Type B pancreatic cell (in vitro differentiated cells): Measurements from ENCODE around the gene GCC1. TPM values are rescaled to one million over a fixed set of nuclear protein-coding genes. Genes with fewer than 3 reads are reported as not detected.

ENCODE experiments used
- DNase-seq: peaks from one replicate; pipeline ENCODE4 v3.0.0; 2021; ENCODE audit warnings: mixed read lengths; ENCODE audit not compliant: unreplicated experiment; ENCODE audit errors: extremely low spot score
- H3K27ac Mint-ChIP-seq: 2 replicates; pipeline ENCODE4 v1.8.0; 2021; ENCODE audit warnings: mild to moderate bottlenecking, mixed read lengths
- H3K27me3 Mint-ChIP-seq: 2 replicates; pipeline ENCODE4 v1.8.0; 2021; ENCODE audit warnings: mixed read lengths
- H3K36me3 Mint-ChIP-seq: 2 replicates; pipeline ENCODE4 v1.8.0; 2021; ENCODE audit warnings: mixed read lengths
- H3K4me1 Mint-ChIP-seq: one replicate; pipeline ENCODE4 v1.8.0; 2021; ENCODE audit warnings: mixed read lengths; ENCODE audit not compliant: unreplicated experiment
- H3K4me3 Mint-ChIP-seq: 2 replicates; pipeline ENCODE4 v1.8.0; 2021; ENCODE audit warnings: mild to moderate bottlenecking, mixed read lengths
- H3K9me3 Mint-ChIP-seq: 2 replicates; pipeline ENCODE4 v1.8.0; 2021; ENCODE audit warnings: mixed read lengths
- CTCF ChIP-seq: fragments of 200-600 bp; sonication (generic); conservative IDR thresholded peaks from 2 replicates; pipeline ENCODE4 v1.5.0; 2021; ENCODE audit warnings: antibody characterized with exemption, mild to moderate bottlenecking
- total RNA-seq: library from RNA; stranded (reverse); gene quantifications from 2 replicates; pipeline ENCODE4 v1.2.1, GENCODE V29; 2021; ENCODE audit warnings: low replicate concordance

The GCC1 gene
- total RNA-seq, 1 donor from 2014 or later, result 15.6 TPM

GRCh38 chr7:127588697-127589482 is 3.5 kb upstream of the GCC1 start:
- Mint-ChIP-seq H3K4me1 (peaks cover 20% of the 10 kb centered on the region), H3K27ac (peak overlapping the region; percentile 94), H3K4me3 (peak overlapping the region; percentile 97), H3K9me3 (no peaks in the 10 kb centered on the region), H3K27me3 (no peaks in the 10 kb centered on the region), H3K36me3 (peaks cover 10% of the 10 kb centered on the region)
- TF ChIP-seq CTCF, result peak; percentile 59
- DNase-seq, result no peak

GRCh38 chr7:127588019-127588696 is 2.8 kb upstream of the GCC1 start, which contains the start of gene ARF5:
Gene ARF5, plus strand, starts transcription at chr7:127588411. Its CDS starts 88 bp downstream, at chr7:127588499.
- H3K27me3 Mint-ChIP-seq, result no peaks in the 10 kb centered on the region
- peaks cover 27% of the 10 kb centered on the region for H3K4me1 Mint-ChIP-seq
- H3K27ac Mint-ChIP-seq, result peak within 1 kb of the TSS; percentile 94
- H3K9me3 Mint-ChIP-seq, result no peaks in the 10 kb centered on the region
- H3K4me3 Mint-ChIP-seq, result peak within 1 kb of the TSS; percentile 97
- H3K36me3 Mint-ChIP-seq, result peaks cover 13% of the 10 kb centered on the region
- TF ChIP-seq CTCF, result no peak
- DNase-seq, result peak; percentile 92

GRCh38 chr7:127587663-127588018 is 2.2 kb upstream of the GCC1 start:
- H3K9me3 Mint-ChIP-seq, result no peaks in the 10 kb centered on the region
- TF ChIP-seq CTCF, result no peak
- H3K4me3 Mint-ChIP-seq, result peak overlapping the region; percentile 95
- no peaks in the 10 kb centered on the region for H3K27me3 Mint-ChIP-seq
- no peak for DNase-seq
- peaks cover 32% of the 10 kb centered on the region for H3K4me1 Mint-ChIP-seq
- peaks cover 17% of the 10 kb centered on the region for H3K36me3 Mint-ChIP-seq
- H3K27ac Mint-ChIP-seq, result no peak overlapping the region

GRCh38 chr7:127586346-127586745 is 950 bp upstream of the GCC1 start:
- H3K4me1 Mint-ChIP-seq, result peaks cover 32% of the 10 kb centered on the region
- no peaks in the 10 kb centered on the region for H3K9me3 Mint-ChIP-seq
- H3K36me3 Mint-ChIP-seq, result peaks cover 11% of the 10 kb centered on the region
- peak overlapping the region; percentile 88 for H3K27ac Mint-ChIP-seq
- peak overlapping the region; percentile 95 for H3K4me3 Mint-ChIP-seq
- TF ChIP-seq CTCF, result no peak
- DNase-seq, result no peak
- no peaks in the 10 kb centered on the region for H3K27me3 Mint-ChIP-seq

GRCh38 chr7:127584648-127585043 is 750 bp downstream of the GCC1 start:
- H3K27me3 Mint-ChIP-seq, result no peaks in the 10 kb centered on the region
- peaks cover 28% of the 10 kb centered on the region for H3K4me1 Mint-ChIP-seq
- no peak for DNase-seq
- TF ChIP-seq CTCF, result no peak
- H3K36me3 Mint-ChIP-seq, result peaks cover 8% of the 10 kb centered on the region
- H3K4me3 Mint-ChIP-seq, result peak overlapping the region; percentile 95
- peak overlapping the region; percentile 88 for H3K27ac Mint-ChIP-seq
- no peaks in the 10 kb centered on the region for H3K9me3 Mint-ChIP-seq
